Measurements from ENCODE around the gene SRXN1. TPM values are rescaled to one million over a fixed set of nuclear protein-coding genes. Genes with fewer than 3 reads are reported as not detected.

Gene SRXN1
- total and polyA plus RNA-seq, 9 donors, result 12.0 to 34.2 (median 25.1) TPM

DNA sequence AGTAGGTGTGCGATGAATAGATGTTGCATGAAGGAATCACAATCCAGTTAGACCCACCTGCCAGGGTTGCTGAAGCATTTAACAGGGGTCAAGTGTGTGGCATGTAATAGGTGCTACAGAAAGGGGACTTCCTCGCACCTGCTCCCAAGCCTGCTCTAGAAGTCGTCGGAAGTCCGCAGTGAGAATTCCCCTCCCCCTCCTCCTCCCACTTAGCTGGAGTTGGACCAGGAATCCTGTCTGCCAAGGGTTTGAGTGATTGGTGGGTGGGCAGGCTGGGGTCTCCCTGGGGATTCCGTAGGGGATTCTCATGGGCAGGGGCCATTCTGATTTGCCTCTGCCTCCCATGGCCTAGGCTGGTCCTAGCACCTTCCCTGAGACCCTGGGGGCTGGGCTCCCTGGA lies 12.3 kb upstream of the SRXN1 start:
- H3K4me1 ChIP-seq (ENCODE audit: insufficient read depth), result no peaks in the 10 kb centered on the region
- H3K27me3 ChIP-seq, result no peaks in the 10 kb centered on the region
- no peak for DNase-seq
- no peaks in the 10 kb centered on the region for H3K9me3 ChIP-seq
- TF ChIP-seq EP300 (IDR thresholded peaks at IDR 0.05), result no peak
- TF ChIP-seq, protein P1, sequence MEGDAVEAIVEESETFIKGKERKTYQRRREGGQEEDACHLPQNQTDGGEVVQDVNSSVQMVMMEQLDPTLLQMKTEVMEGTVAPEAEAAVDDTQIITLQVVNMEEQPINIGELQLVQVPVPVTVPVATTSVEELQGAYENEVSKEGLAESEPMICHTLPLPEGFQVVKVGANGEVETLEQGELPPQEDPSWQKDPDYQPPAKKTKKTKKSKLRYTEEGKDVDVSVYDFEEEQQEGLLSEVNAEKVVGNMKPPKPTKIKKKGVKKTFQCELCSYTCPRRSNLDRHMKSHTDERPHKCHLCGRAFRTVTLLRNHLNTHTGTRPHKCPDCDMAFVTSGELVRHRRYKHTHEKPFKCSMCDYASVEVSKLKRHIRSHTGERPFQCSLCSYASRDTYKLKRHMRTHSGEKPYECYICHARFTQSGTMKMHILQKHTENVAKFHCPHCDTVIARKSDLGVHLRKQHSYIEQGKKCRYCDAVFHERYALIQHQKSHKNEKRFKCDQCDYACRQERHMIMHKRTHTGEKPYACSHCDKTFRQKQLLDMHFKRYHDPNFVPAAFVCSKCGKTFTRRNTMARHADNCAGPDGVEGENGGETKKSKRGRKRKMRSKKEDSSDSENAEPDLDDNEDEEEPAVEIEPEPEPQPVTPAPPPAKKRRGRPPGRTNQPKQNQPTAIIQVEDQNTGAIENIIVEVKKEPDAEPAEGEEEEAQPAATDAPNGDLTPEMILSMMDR (IDR thresholded peaks at IDR 0.05), result no peak
- TF ChIP-seq POLR2A (IDR thresholded peaks at IDR 0.05), result no peak
- H3K4me3 ChIP-seq, result no peak overlapping the region
- 27 to 39% (median 29%) methylated on average over 6 of the region's 6 CpGs for WGBS, 3 donors
- intact Hi-C loops (cut with DNase I), result loop anchor here in 1 of 4 donors (10.0 kb wide), 2 partner anchors 100 to 310 kb away; no protein-coding TSS in a partner anchor
- H3K36me3 ChIP-seq, result no peaks in the 10 kb centered on the region
- no peak overlapping the region for H3K27ac ChIP-seq

DNA sequence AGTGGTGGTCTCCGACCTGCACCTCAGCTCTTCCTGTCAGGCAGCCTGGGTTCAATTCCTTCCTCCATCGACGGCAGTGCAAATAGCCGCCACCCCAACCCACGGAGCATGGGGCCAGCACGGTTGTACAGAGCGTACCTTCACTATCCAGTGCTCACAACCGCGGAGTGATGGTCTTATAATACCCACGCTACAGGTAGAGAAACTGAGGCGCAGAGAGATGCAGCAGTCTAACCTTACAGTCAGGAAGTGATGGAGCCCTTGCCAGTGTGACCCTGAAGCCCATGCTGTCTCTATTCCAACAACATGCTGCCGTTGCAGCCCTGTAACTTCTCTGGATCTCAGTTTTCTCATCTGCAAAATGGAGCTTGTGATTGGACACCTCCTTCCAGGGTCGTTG lies 11.6 kb upstream of the SRXN1 start:
- DNase-seq, result no peak
- WGBS, 3 donors, result 42 to 49% (median 42%) methylated on average over 13 of the region's 13 CpGs
- intact Hi-C loops (cut with DNase I), result loop anchor here in 1 of 4 donors (10.0 kb wide), 2 partner anchors 100 to 310 kb away; no protein-coding TSS in a partner anchor
- Histone ChIP-seq H3K9me3 (no peaks in the 10 kb centered on the region), H3K4me1 (ENCODE audit: insufficient read depth) (no peaks in the 10 kb centered on the region), H3K36me3 (no peaks in the 10 kb centered on the region), H3K4me3 (no peak overlapping the region), H3K27me3 (no peaks in the 10 kb centered on the region), H3K27ac (no peak overlapping the region)
- TF ChIP-seq POLR2A (IDR thresholded peaks at IDR 0.05) (no peak), EP300 (IDR thresholded peaks at IDR 0.05) (no peak)
- TF ChIP-seq, protein P1 (IDR thresholded peaks at IDR 0.05), result no peak

DNA sequence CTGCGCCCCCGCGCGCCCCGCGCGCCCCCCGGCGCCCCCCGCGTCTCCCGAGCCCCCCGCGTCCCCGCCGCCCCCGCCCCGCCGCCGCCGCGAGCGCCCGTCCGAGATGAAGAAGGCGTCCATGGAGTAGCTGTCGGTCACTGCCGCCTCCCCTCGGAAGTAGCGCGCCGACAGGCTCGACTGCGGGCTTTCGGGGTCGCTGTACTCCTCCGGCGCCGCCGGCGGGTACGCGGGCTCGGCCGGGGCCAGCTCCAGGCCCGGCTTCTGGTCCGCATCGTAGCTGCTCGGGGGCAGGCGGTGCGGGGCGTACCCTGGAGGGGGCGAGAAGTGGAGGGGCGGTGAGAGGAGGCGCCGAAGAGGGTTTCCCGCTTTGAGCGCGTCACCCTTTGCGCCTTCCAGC lies 11.2 kb upstream of the SRXN1 start:
- Histone ChIP-seq H3K4me3 (no peak overlapping the region), H3K36me3 (no peaks in the 10 kb centered on the region), H3K9me3 (no peaks in the 10 kb centered on the region), H3K4me1 (ENCODE audit: insufficient read depth) (no peaks in the 10 kb centered on the region), H3K27me3 (no peaks in the 10 kb centered on the region), H3K27ac (no peak overlapping the region)
- intact Hi-C loops (cut with DNase I), result loop anchor here in 1 of 4 donors (10.0 kb wide), 2 partner anchors 99 to 309 kb away; no protein-coding TSS in a partner anchor
- no peak for DNase-seq
- TF ChIP-seq POLR2A (IDR thresholded peaks at IDR 0.05), result no peak
- TF ChIP-seq, protein P1 (IDR thresholded peaks at IDR 0.05), result no peak
- no peak for TF ChIP-seq EP300 (IDR thresholded peaks at IDR 0.05)
- 2 to 9% (median 3%) methylated on average over 41 to 60 of the region's 60 CpGs for WGBS, 3 donors

DNA sequence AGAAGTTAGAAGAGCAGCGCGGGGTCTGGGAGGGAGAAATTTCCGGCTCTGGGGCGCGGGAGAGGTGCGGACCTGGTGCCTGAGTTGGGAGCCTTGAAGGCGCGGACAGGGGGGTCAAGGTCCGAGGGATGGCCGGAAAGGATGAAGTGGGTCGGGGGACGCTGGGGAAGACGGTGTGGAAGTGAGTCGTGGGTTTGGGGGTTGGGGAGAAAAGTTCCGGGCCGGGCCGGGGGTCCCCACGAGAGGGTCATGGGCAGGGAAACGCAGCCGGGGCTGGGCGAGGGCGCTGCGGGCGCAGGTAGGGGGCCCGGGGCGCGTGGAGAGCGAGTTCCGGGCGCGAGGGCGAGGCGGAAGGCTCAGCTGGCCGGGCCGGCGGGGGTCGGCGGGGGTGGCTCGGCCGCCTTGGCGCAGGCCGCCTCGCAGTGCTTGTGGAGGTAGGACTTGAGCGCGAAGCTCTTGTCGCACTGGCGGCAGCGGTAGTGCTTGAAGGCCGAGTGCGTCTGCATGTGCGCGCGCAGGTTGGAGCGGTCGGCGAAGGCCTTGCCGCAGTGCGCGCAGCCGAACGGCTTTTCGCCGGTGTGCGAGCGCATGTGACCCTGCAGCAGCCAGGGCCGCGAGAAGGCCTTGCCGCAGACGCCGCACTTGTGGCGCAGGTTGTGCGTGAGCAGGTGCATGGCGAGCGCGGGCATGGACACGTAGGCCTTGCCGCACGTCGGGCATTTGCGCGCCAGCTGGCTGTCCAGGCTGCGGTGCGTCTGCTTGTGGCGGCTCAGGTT lies 10.5 kb upstream of the SRXN1 start:
- H3K27me3 ChIP-seq, result no peaks in the 10 kb centered on the region
- no peaks in the 10 kb centered on the region for H3K9me3 ChIP-seq
- intact Hi-C loops (cut with DNase I), result loop anchor here in 1 of 4 donors (10.0 kb wide), 2 partner anchors 99 to 309 kb away; no protein-coding TSS in a partner anchor
- DNase-seq, result no peak
- no peaks in the 10 kb centered on the region for H3K36me3 ChIP-seq
- H3K27ac ChIP-seq, result no peak overlapping the region
- 2 to 7% (median 3%) methylated on average over 48 to 84 of the region's 84 CpGs for WGBS, 3 donors
- TF ChIP-seq, protein P1 (IDR thresholded peaks at IDR 0.05), result no peak
- no peak for TF ChIP-seq POLR2A (IDR thresholded peaks at IDR 0.05)
- no peak for TF ChIP-seq EP300 (IDR thresholded peaks at IDR 0.05)
- no peak overlapping the region for H3K4me3 ChIP-seq
- H3K4me1 ChIP-seq (ENCODE audit: insufficient read depth), result no peaks in the 10 kb centered on the region
